ENCODE data around the gene TMEM135.
A peak's percentile ranks its signal among the peaks of the same experiment; 100 is the strongest.

TMEM135 gene

DNA sequence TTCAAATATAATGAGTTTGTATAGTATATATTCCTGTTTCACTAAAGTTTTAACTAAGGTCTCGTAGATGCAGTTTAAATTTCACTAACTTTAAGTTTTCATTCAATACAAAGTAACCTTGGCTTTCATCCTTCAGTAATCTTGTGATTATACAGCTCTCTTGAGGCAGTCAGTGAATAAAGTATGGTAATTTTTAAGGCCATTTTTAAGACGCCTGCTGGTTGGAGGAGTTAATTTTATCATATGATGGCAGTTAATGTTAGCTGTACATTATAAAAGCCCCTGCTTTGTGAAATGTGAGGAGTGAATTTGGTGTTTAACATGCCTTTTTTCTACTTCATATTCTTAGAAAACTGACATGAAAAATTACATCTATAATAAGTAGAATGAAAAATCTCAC is 163.6 kb downstream of the TMEM135 start:
- no peak for FAIRE-seq

GRCh38 chr11:87203907-87204602 is 166.3 kb downstream of the TMEM135 start:
- no peak for FAIRE-seq

GRCh38 chr11:87212891-87213290 is 175.2 kb downstream of the TMEM135 start:
- peak; percentile 51 for FAIRE-seq

- FAIRE-seq: no peak
Measured at GRCh38 chr11:87213444-87213843, 175.7 kb downstream of the TMEM135 start.

- no peak for FAIRE-seq
Measured at GRCh38 chr11:87215236-87215635, 177.5 kb downstream of the TMEM135 start.

DNA sequence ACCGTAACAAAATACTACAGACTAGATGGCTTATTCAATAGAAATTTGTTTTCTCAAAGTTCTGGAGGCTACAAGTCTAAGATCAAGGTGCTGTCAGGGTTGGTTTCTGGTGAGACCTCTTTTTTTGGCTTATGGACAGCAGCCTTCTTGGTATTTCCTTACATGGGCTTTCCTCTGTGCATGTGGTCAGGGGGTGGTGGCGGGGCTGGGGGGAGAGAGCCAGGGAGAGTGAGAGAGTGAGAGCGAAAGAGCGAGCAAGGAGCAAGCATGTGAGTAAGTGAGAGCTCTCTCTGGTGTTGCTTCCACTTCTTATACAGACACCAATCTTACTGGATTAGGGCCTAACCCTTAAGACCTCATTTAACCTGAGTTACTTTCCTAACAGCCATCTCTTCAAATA is 181.5 kb downstream of the TMEM135 start:
- FAIRE-seq: no peak

- FAIRE-seq: no peak
Measured at GRCh38 chr11:87223816-87224215, 186.1 kb downstream of the TMEM135 start.

- FAIRE-seq: no peak
Measured at GRCh38 chr11:87224486-87224885, 186.8 kb downstream of the TMEM135 start.

DNA sequence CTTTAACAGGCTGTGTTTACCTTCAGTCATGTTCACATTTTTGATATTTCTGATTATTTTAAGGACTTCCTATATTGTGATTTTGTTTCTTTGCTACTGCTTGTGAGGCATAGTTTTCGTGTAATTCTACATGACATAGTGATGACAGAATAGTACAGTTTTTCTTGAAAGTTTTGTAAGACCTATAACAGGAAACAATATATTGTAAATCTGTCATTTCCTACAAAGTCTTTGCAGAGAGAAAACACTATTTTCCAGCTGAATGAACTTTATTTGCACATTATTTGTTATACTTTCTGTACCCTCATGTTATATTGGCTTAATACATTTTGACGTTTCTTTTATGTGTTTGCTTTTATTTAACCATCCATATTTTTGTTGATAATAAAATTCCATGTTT is 191.1 kb downstream of the TMEM135 start:
- FAIRE-seq: no peak

GRCh38 chr11:87230995-87231394 is 193.3 kb downstream of the TMEM135 start:
- FAIRE-seq: no peak

- FAIRE-seq: no peak
Measured at GRCh38 chr11:87232320-87232719, 194.6 kb downstream of the TMEM135 start.

- FAIRE-seq: no peak
Measured at GRCh38 chr11:87235366-87235765, 197.6 kb downstream of the TMEM135 start.

DNA sequence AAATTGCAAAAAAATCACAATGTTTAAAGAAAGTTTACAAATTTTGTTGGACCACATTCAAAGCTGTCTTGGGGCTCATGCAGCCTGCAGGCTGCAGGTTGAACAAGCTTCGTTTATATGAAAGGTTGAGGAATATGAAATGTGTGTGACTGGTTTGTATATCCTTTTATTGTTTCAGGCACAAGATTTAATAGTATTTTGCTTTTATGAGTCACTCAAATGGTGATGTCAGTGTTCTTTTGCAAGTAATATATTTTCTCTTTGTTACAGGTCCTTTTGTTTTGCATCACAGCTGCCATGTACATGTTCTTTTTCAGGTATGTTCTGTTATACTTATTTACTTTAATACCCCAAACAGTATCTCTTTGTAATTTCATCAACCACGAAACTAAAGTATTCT is 198.6 kb downstream of the TMEM135 start:
- FAIRE-seq: no peak

DNA sequence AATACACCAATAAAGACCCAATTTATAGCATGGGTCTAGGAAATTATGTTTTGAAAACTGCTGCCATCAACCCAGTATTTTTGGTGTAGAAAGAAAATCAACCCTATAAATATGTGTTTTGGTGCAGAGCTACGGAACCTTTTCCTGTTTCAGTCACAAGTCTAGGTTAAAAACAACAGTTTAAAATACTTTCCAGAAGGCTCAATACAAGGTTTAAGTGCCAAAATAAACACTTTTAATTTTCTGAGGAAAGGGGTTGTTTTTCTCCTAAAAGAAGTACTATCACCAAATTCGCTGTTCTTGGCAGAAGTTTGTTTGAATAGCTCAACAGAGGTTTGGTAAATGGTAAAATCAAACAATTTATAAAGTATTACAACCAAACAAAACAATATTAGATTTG is 201.3 kb downstream of the TMEM135 start:
- FAIRE-seq: no peak

DNA sequence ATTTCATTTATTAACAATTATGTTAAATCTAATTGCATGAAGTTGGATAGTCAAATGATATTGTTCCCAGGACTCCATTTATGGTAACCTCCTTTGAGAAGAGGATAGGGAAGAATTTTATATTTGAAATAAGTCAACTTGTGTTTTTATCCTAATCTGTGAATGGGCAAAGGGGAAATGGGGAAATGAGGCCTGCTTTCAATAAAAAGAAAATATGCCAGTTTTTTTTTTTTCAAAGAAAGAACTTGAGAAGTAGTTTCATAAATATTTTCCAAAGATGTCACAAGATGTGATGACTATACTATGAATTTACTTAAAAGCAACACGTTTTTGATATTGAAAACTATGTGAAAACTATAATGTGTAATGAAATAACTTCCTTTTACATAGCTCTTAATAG is 201.8 kb downstream of the TMEM135 start:
- FAIRE-seq: no peak

- FAIRE-seq: no peak
Measured at GRCh38 chr11:87251560-87251959, 213.8 kb downstream of the TMEM135 start.

DNA sequence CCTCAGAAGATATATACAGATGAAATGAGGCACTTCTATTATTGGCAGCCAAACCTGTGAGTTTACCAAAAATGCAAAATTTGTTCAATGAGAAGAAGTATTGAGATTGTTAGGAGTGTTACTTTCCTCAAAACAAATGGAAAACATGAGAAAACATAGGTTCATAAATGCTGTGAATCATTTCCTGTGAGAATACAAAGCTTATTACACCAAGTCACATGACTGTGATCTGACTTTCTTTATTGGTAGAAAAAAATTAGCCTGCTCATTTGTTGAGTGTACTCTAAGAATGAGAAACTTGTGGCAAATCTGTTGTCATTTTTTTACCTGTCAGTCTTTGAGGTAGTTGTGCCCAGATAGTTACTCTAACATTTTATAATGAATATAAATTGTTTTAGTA is 215.1 kb downstream of the TMEM135 start:
- FAIRE-seq: no peak

GRCh38 chr11:87254562-87254961 is 216.8 kb downstream of the TMEM135 start:
- FAIRE-seq: no peak

DNA sequence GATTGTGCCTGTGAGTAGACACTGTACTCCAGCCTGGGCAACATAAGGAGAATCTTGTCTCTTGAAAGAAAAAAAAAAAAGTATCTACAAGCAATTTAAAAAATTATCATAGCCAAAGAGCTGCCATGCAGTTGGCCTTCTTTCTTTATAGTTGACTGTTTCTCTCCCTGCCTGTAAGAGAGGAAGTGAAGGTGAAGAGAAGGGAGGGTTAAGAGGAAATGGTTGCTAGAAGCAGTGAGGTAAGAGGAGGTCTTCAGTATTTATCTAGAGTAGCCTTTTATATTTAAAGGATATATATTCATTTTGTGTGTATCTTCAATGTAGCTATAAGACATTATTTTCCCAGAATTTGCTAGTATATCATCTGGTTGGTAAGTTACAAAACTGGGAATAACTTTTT is 217.9 kb downstream of the TMEM135 start:
- FAIRE-seq: no peak

- no peak for FAIRE-seq
Measured at GRCh38 chr11:87256694-87257340, 219.1 kb downstream of the TMEM135 start.

- no peak for FAIRE-seq
Measured at GRCh38 chr11:87258171-87258833, 220.6 kb downstream of the TMEM135 start.

- no peak for FAIRE-seq
Measured at GRCh38 chr11:87259736-87260135, 222.0 kb downstream of the TMEM135 start.

- no peak for FAIRE-seq
Measured at GRCh38 chr11:87260811-87261210, 223.1 kb downstream of the TMEM135 start.

GRCh38 chr11:87263264-87263838 is 225.6 kb downstream of the TMEM135 start:
- no peak for FAIRE-seq

Data from colon (tissue), 2 donors.